Measurements from ENCODE around the gene APOO. TPM values are rescaled to one million over a fixed set of nuclear protein-coding genes. Genes with fewer than 3 reads are reported as not detected.

APOO gene
- total and polyA plus RNA-seq, 4 donors, result 5.4 to 18.0 (median 8.8) TPM

- no peak for TF ChIP-seq REST (IDR thresholded peaks at IDR 0.05)
- no peak for TF ChIP-seq EGR1 (IDR thresholded peaks at IDR 0.05; ENCODE audit: low read depth in 2 of 2)
- TF ChIP-seq HNF4A (conservative IDR thresholded peaks at IDR 0.05), result no peak
These were observed 31.5 kb upstream of the APOO start (continued) for GRCh38 chrX:23939203-23939602.

- Histone ChIP-seq H3K36me3 (ENCODE audit: control insufficient read depth in 4 of 4, insufficient read depth in 3 of 4, low read depth in 1 of 4, low read length in 3 of 4) (no peaks in the 10 kb centered on the region), H3K9ac (ENCODE audit: low read depth in 1 of 2, low read length in 2 of 2) (no peak overlapping the region), H3K4me3 (ENCODE audit: low read depth in 1 of 3, low read length in 3 of 3) (no peak overlapping the region), H3K27ac (ENCODE audit: low read depth in 1 of 2, low read length in 2 of 2) (no peak overlapping the region), H3K27me3 (ENCODE audit: control insufficient read depth in 4 of 4, insufficient read depth in 4 of 4, low read length in 3 of 4) (peaks cover 0 to 3% (median 0%) of the 10 kb centered on the region in 4 donors), H3K9me3 (ENCODE audit: control insufficient read depth in 4 of 4, low read length in 3 of 4) (no peaks in the 10 kb centered on the region), H3K4me1 (ENCODE audit: control insufficient read depth in 4 of 4, insufficient read depth in 4 of 4, low read length in 3 of 4) (no peaks in the 10 kb centered on the region)
- WGBS, result 87% methylated on average over 1 of the region's 1 CpG
- DNase-seq (ENCODE audit: low spot score), result no peak
- TF ChIP-seq RAD21 (IDR thresholded peaks at IDR 0.05), result no peak
- TF ChIP-seq FOXA1 (IDR thresholded peaks at IDR 0.05), result no peak
- no peak for TF ChIP-seq GABPA (IDR thresholded peaks at IDR 0.05 in 1 of 2, conservative IDR thresholded peaks at IDR 0.05 in 1 of 2)
- TF ChIP-seq MAX (IDR thresholded peaks at IDR 0.05), result no peak
- no peak for TF ChIP-seq JUND (IDR thresholded peaks at IDR 0.05)
- no peak for TF ChIP-seq HNF4G (IDR thresholded peaks at IDR 0.05)
- no peak for TF ChIP-seq TAF1 (conservative IDR thresholded peaks at IDR 0.05)
- TF ChIP-seq FOXA2 (IDR thresholded peaks at IDR 0.05), result no peak
- TF ChIP-seq NR2F2 (IDR thresholded peaks at IDR 0.05), result no peak
- TF ChIP-seq ZBTB33 (IDR thresholded peaks at IDR 0.05), result no peak
- TF ChIP-seq SP1 (IDR thresholded peaks at IDR 0.05), result no peak
- TF ChIP-seq HNF4A (conservative IDR thresholded peaks at IDR 0.05), result no peak
- no peak for TF ChIP-seq CTCF (IDR thresholded peaks at IDR 0.05; ENCODE audit: low read depth, low read length, missing input control)
- TF ChIP-seq YY1 (IDR thresholded peaks at IDR 0.05), result no peak
- TF ChIP-seq ATF3 (IDR thresholded peaks at IDR 0.05), result no peak
- no peak for TF ChIP-seq REST (IDR thresholded peaks at IDR 0.05)
- TF ChIP-seq RXRA (IDR thresholded peaks at IDR 0.05), result no peak
These were observed 31.0 kb upstream of the APOO start for GRCh38 chrX:23938690-23939089.
